Activated naive CD8-positive, alpha-beta T cell treated with anti-CD3 and anti-CD28 coated beads, Interleukin-2, amount 50 U/mL, for 24 hours (primary cell): ENCODE data around the gene CARD14.

Experiments
- ATAC-seq: fragments of 150-1000 bp; cut with Tn5 transposase; one replicate; pipeline ENCODE4 v1.10.0; 2021
- DNase-seq: peaks from one replicate; pipeline ENCODE4 v3.0.0; 2021
- H3K27ac Mint-ChIP-seq: one replicate; pipeline ENCODE4 v1.8.0; 2021; ENCODE audit warnings: mild to moderate bottlenecking, mixed read lengths
- H3K27me3 Mint-ChIP-seq: one replicate; pipeline ENCODE4 v1.8.0; 2021; ENCODE audit warnings: mixed read lengths
- H3K36me3 Mint-ChIP-seq: one replicate; pipeline ENCODE4 v1.8.0; 2021; ENCODE audit warnings: low read depth, mixed read lengths
- H3K4me1 Mint-ChIP-seq: one replicate; pipeline ENCODE4 v1.8.0; 2021; ENCODE audit warnings: mixed read lengths
- H3K4me3 Mint-ChIP-seq: one replicate; pipeline ENCODE4 v1.8.0; 2021; ENCODE audit warnings: mild to moderate bottlenecking, moderate library complexity, mixed read lengths
- H3K9me3 Mint-ChIP-seq: one replicate; pipeline ENCODE4 v1.8.0; 2021; ENCODE audit warnings: mixed read lengths

CARD14 gene

GRCh38 chr17:80164185-80164584 is 5.6 kb upstream of the CARD14 start:
- Mint-ChIP-seq H3K36me3 (no peaks in the 10 kb centered on the region), H3K9me3 (no peaks in the 10 kb centered on the region), H3K4me3 (no peak overlapping the region), H3K27me3 (peaks cover 6% of the 10 kb centered on the region), H3K4me1 (no peaks in the 10 kb centered on the region), H3K27ac (no peak overlapping the region)
- DNase-seq (no peak), ATAC-seq (no peak)

- Mint-ChIP-seq H3K9me3 (no peaks in the 10 kb centered on the region), H3K27me3 (peaks cover 8% of the 10 kb centered on the region), H3K4me3 (no peak overlapping the region), H3K4me1 (no peaks in the 10 kb centered on the region), H3K36me3 (no peaks in the 10 kb centered on the region), H3K27ac (no peak overlapping the region)
- no peak for ATAC-seq
- DNase-seq: no peak
These were observed 3.4 kb upstream of the CARD14 start for GRCh38 chr17:80166446-80166845.

- H3K36me3 Mint-ChIP-seq: no peaks in the 10 kb centered on the region
- ATAC-seq (no peak), DNase-seq (no peak)
- no peak overlapping the region for H3K4me3 Mint-ChIP-seq
- no peaks in the 10 kb centered on the region for H3K9me3 Mint-ChIP-seq
- peaks cover 8% of the 10 kb centered on the region for H3K27me3 Mint-ChIP-seq
- no peak overlapping the region for H3K27ac Mint-ChIP-seq
- H3K4me1 Mint-ChIP-seq: no peaks in the 10 kb centered on the region
These were observed 1.5 kb upstream of the CARD14 start for GRCh38 chr17:80168371-80168770.

- Mint-ChIP-seq H3K27me3 (peaks cover 8% of the 10 kb centered on the region), H3K4me1 (no peaks in the 10 kb centered on the region), H3K27ac (no peak overlapping the region), H3K36me3 (no peaks in the 10 kb centered on the region), H3K4me3 (no peak overlapping the region), H3K9me3 (no peaks in the 10 kb centered on the region)
- ATAC-seq (no peak), DNase-seq (no peak)
These were observed 723 bp upstream of the CARD14 start for GRCh38 chr17:80169107-80169506.

GRCh38 chr17:80171681-80172080 is 1.9 kb downstream of the CARD14 start:
- DNase-seq (no peak), ATAC-seq (no peak)
- Mint-ChIP-seq H3K27ac (no peak overlapping the region), H3K4me3 (no peak overlapping the region), H3K9me3 (no peaks in the 10 kb centered on the region), H3K27me3 (peaks cover 11% of the 10 kb centered on the region), H3K4me1 (no peaks in the 10 kb centered on the region), H3K36me3 (no peaks in the 10 kb centered on the region)

DNA sequence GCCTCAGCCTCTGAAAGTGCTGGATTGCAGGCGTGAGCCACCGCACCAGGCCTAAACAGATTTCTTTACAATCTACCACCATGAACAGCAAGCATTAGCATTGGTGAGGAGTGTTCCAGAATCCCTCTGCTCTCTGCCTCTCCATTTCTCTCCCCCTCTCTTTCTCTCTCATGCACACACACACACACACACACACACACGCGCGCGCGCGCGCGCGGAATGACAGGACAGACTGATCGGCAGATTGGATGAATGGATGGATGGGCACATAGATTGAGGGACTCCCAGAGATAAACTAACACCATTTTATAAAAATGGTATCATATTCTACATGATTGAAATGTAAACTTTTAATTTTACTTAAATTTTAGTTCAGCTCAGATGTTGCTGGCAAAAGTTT is 3.3 kb downstream of the CARD14 start:
- no peak for ATAC-seq
- H3K9me3 Mint-ChIP-seq: no peaks in the 10 kb centered on the region
- H3K27ac Mint-ChIP-seq: no peak overlapping the region
- no peaks in the 10 kb centered on the region for H3K36me3 Mint-ChIP-seq
- no peak overlapping the region for H3K4me3 Mint-ChIP-seq
- peaks cover 11% of the 10 kb centered on the region for H3K27me3 Mint-ChIP-seq
- no peaks in the 10 kb centered on the region for H3K4me1 Mint-ChIP-seq
- no peak for DNase-seq

GRCh38 chr17:80173916-80174315 is 4.1 kb downstream of the CARD14 start:
- Mint-ChIP-seq H3K9me3 (no peaks in the 10 kb centered on the region), H3K27me3 (peaks cover 8% of the 10 kb centered on the region), H3K36me3 (no peaks in the 10 kb centered on the region), H3K27ac (no peak overlapping the region), H3K4me3 (no peak overlapping the region), H3K4me1 (no peaks in the 10 kb centered on the region)
- ATAC-seq: no peak
- DNase-seq: no peak

GRCh38 chr17:80176757-80177156 is 6.9 kb downstream of the CARD14 start:
- no peaks in the 10 kb centered on the region for H3K36me3 Mint-ChIP-seq
- H3K4me1 Mint-ChIP-seq: no peaks in the 10 kb centered on the region
- H3K27ac Mint-ChIP-seq: no peak overlapping the region

GRCh38 chr17:80177986-80178595 is 8.3 kb downstream of the CARD14 start:
- no peak overlapping the region for H3K4me3 Mint-ChIP-seq
- DNase-seq: no peak
- H3K4me1 Mint-ChIP-seq: no peaks in the 10 kb centered on the region
- no peaks in the 10 kb centered on the region for H3K36me3 Mint-ChIP-seq
- H3K9me3 Mint-ChIP-seq: no peaks in the 10 kb centered on the region
- H3K27me3 Mint-ChIP-seq: peaks cover 3% of the 10 kb centered on the region
- ATAC-seq: no peak
- no peak overlapping the region for H3K27ac Mint-ChIP-seq

More at GRCh38 chr17:80176757-80177156, 6.9 kb downstream of the CARD14 start:
- DNase-seq (no peak), ATAC-seq (no peak)
- no peak overlapping the region for H3K4me3 Mint-ChIP-seq
- H3K27me3 Mint-ChIP-seq: peaks cover 3% of the 10 kb centered on the region
- H3K9me3 Mint-ChIP-seq: no peaks in the 10 kb centered on the region

GRCh38 chr17:80180192-80180591 is 10.4 kb downstream of the CARD14 start:
- H3K4me1 Mint-ChIP-seq: no peaks in the 10 kb centered on the region
- H3K36me3 Mint-ChIP-seq: no peaks in the 10 kb centered on the region
- no peak overlapping the region for H3K4me3 Mint-ChIP-seq
- no peak overlapping the region for H3K27ac Mint-ChIP-seq
- no peaks in the 10 kb centered on the region for H3K9me3 Mint-ChIP-seq
- no peak for ATAC-seq
- DNase-seq: no peak
- H3K27me3 Mint-ChIP-seq: peaks cover 3% of the 10 kb centered on the region

- Mint-ChIP-seq H3K4me3 (no peak overlapping the region), H3K36me3 (no peaks in the 10 kb centered on the region), H3K27me3 (no peaks in the 10 kb centered on the region), H3K27ac (no peak overlapping the region), H3K9me3 (no peaks in the 10 kb centered on the region), H3K4me1 (no peaks in the 10 kb centered on the region)
- ATAC-seq: no peak
- no peak for DNase-seq
These were observed 11.6 kb downstream of the CARD14 start for GRCh38 chr17:80181431-80181830.

DNA sequence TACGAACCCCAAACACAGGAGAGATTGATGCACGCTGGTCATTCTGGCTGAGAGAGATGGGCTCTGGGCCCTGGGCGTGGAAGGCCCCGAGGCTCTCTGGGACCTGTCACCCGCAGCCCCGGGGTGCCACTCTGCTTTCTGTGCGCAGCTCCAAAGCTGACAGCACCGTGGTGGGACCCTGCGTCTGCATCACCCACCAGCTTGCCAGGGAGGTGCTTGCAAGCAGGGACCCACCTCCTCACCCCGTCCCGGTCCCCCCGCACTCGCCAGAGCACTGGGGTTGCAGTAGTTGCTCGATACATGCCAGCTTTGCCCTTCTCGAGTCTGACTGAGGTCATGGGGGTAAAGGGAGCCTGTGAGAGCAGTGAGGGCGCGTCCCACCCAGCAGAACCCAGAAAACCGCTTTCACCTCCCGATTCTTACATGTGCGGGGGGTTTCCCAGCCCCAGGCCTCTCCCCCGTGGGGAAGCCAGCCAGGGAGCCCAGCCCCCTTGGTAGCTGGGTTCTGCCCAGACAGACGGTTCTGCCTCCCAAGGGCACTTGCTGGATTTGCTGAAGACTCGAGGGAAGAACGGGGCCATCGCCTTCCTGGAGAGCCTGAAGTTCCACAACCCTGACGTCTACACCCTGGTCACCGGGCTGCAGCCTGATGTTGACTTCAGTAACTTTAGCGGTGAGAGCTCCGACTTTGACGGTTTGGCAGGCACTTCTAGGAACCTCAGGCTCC is 12.5 kb downstream of the CARD14 start:
- no peak for ATAC-seq
- Mint-ChIP-seq H3K4me1 (no peaks in the 10 kb centered on the region), H3K27ac (no peak overlapping the region), H3K27me3 (peaks cover under 1% of the 10 kb centered on the region), H3K36me3 (no peaks in the 10 kb centered on the region), H3K4me3 (no peak overlapping the region), H3K9me3 (no peaks in the 10 kb centered on the region)
- DNase-seq: no peak

GRCh38 chr17:80182845-80183223 is 13.0 kb downstream of the CARD14 start:
- H3K27ac Mint-ChIP-seq: no peak overlapping the region

GRCh38 chr17:80183581-80184422 is 14.0 kb downstream of the CARD14 start:
- DNase-seq: no peak
- Mint-ChIP-seq H3K36me3 (no peaks in the 10 kb centered on the region), H3K9me3 (no peaks in the 10 kb centered on the region), H3K27ac (no peak overlapping the region), H3K27me3 (peaks cover 2% of the 10 kb centered on the region), H3K4me3 (no peak overlapping the region), H3K4me1 (no peaks in the 10 kb centered on the region)
- ATAC-seq: no peak

More at GRCh38 chr17:80182845-80183223, 13.0 kb downstream of the CARD14 start:
- DNase-seq: no peak
- Mint-ChIP-seq H3K4me1 (no peaks in the 10 kb centered on the region), H3K4me3 (no peak overlapping the region), H3K36me3 (no peaks in the 10 kb centered on the region), H3K27me3 (peaks cover 2% of the 10 kb centered on the region), H3K9me3 (no peaks in the 10 kb centered on the region)
- no peak for ATAC-seq

GRCh38 chr17:80184423-80184714 is 14.5 kb downstream of the CARD14 start:
- no peak overlapping the region for H3K27ac Mint-ChIP-seq
- no peak overlapping the region for H3K4me3 Mint-ChIP-seq
- no peaks in the 10 kb centered on the region for H3K9me3 Mint-ChIP-seq
- DNase-seq (no peak), ATAC-seq (no peak)
- H3K27me3 Mint-ChIP-seq: peaks cover 2% of the 10 kb centered on the region
- H3K36me3 Mint-ChIP-seq: no peaks in the 10 kb centered on the region
- no peaks in the 10 kb centered on the region for H3K4me1 Mint-ChIP-seq
